Ramos (cell line): ENCODE data around the gene SGIP1.

Experiments used
- in situ Hi-C: fragments of 300-500 bp; cut with MboI; formaldehyde crosslinking; loops from one replicate; pipeline ENCODE4 v1.14.3; 2022; ENCODE audit warnings: low sequenced_read_pairs; ENCODE audit not compliant: unreplicated experiment

Gene SGIP1

GRCh38 chr1:66599346-66599745 lies 65.4 kb downstream of the SGIP1 start:
- in situ Hi-C loops = no loop called here

- in situ Hi-C loops = no loop called here
Measured at GRCh38 chr1:66599899-66600737, 66.2 kb downstream of the SGIP1 start.

- in situ Hi-C loops = no loop called here
Measured at GRCh38 chr1:66605419-66605997, 71.6 kb downstream of the SGIP1 start.

GRCh38 chr1:66606362-66607065 lies 72.6 kb downstream of the SGIP1 start:
- in situ Hi-C loops = no loop called here

GRCh38 chr1:66607458-66607857 lies 73.5 kb downstream of the SGIP1 start:
- in situ Hi-C loops = no loop called here

GRCh38 chr1:66613187-66613586 lies 79.2 kb downstream of the SGIP1 start:
- in situ Hi-C loops = no loop called here

- in situ Hi-C loops = no loop called here
Measured at GRCh38 chr1:66617362-66618184, 83.6 kb downstream of the SGIP1 start.

GRCh38 chr1:66618390-66618789 lies 84.4 kb downstream of the SGIP1 start:
- in situ Hi-C loops = no loop called here

GRCh38 chr1:66623812-66624211 lies 89.9 kb downstream of the SGIP1 start:
- in situ Hi-C loops = no loop called here

GRCh38 chr1:66624412-66625060 lies 90.6 kb downstream of the SGIP1 start:
- in situ Hi-C loops = no loop called here

- in situ Hi-C loops = no loop called here
Measured at GRCh38 chr1:66626261-66626660, 92.3 kb downstream of the SGIP1 start.

- in situ Hi-C loops = no loop called here
Measured at GRCh38 chr1:66628926-66629325, 95.0 kb downstream of the SGIP1 start.

GRCh38 chr1:66633159-66633558 lies 99.2 kb downstream of the SGIP1 start:
- in situ Hi-C loops = no loop called here

GRCh38 chr1:66637146-66637545 lies 103.2 kb downstream of the SGIP1 start:
- in situ Hi-C loops = no loop called here

- in situ Hi-C loops = no loop called here
Measured at GRCh38 chr1:66641891-66642473, 108.0 kb downstream of the SGIP1 start.

- in situ Hi-C loops = no loop called here
Measured at GRCh38 chr1:66642992-66643391, 109.0 kb downstream of the SGIP1 start.

GRCh38 chr1:66644331-66644730 lies 110.4 kb downstream of the SGIP1 start:
- in situ Hi-C loops = no loop called here

- in situ Hi-C loops = no loop called here
Measured at GRCh38 chr1:66648901-66649595, 115.1 kb downstream of the SGIP1 start.

- in situ Hi-C loops = no loop called here
Measured at GRCh38 chr1:66652556-66652955, 118.6 kb downstream of the SGIP1 start.
